Mesothelial cell of epicardium (in vitro differentiated cells): ENCODE data around the gene CD46. TPM values are rescaled to one million over a fixed set of nuclear protein-coding genes. Genes with fewer than 3 reads are reported as not detected.

Source experiments
- DNase-seq, 2 experiments: peaks; one replicate each; pipeline ENCODE4 v3.0.0; 2021; ENCODE audit warnings: low spot score in 2 of 2; ENCODE audit not compliant: unreplicated experiment in 2 of 2
- H3K27ac Mint-ChIP-seq: 2 replicates; pipeline ENCODE4 v1.8.0; 2021; ENCODE audit warnings: mixed read lengths
- H3K27me3 Mint-ChIP-seq: 2 replicates; pipeline ENCODE4 v1.8.0; 2021; ENCODE audit warnings: low read depth, mixed read lengths
- H3K36me3 Mint-ChIP-seq: 2 replicates; pipeline ENCODE4 v1.8.0; 2021; ENCODE audit warnings: mixed read lengths
- H3K4me1 Mint-ChIP-seq: 2 replicates; pipeline ENCODE4 v1.8.0; 2021; ENCODE audit warnings: mixed read lengths
- H3K4me3 Mint-ChIP-seq: 2 replicates; pipeline ENCODE4 v1.8.0; 2021; ENCODE audit warnings: mild to moderate bottlenecking, moderate library complexity, mixed read lengths
- H3K9me3 Mint-ChIP-seq: 2 replicates; pipeline ENCODE4 v1.8.0; 2021; ENCODE audit warnings: mixed read lengths
- CTCF ChIP-seq: fragments of 200-600 bp; sonication (generic); IDR thresholded peaks from one replicate; pipeline ENCODE4 v1.5.0; 2021; ENCODE audit warnings: antibody characterized with exemption; ENCODE audit not compliant: unreplicated experiment
- total RNA-seq: library from RNA; stranded (reverse); gene quantifications from 3 replicates; pipeline ENCODE4 v1.2.1, GENCODE V29; 2021

The CD46 gene
- total RNA-seq, 1 donor from 2014 or later, result 223 TPM

GRCh38 chr1:207813512-207813881, 61.6 kb downstream of the CD46 start:
- H3K36me3 Mint-ChIP-seq, result no peaks in the 10 kb centered on the region

DNA sequence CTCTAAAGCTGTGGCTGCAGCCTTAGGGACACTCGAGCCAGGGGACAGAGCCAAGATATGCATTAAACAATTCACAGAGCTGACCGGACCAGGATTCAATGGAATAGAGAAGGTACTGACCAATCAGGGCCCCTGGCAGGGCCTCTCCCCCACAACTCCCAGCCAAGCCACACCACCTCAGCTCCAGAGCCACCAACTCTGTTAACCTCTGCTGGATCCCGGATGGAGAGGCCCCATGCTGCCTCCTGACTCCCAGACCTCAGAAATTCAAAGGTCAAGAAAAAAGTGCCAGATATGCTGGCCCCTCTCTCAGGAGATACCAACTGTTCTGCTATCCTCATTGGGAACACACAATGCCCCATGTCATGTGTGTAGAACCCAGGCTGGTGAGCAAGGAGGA, 62.1 kb downstream of the CD46 start:
- no peak overlapping the region for H3K27ac Mint-ChIP-seq
- no peaks in the 10 kb centered on the region for H3K27me3 Mint-ChIP-seq

More at GRCh38 chr1:207813512-207813881, 61.6 kb downstream of the CD46 start:
- no peak for DNase-seq
- no peak overlapping the region for H3K4me3 Mint-ChIP-seq
- no peaks in the 10 kb centered on the region for H3K27me3 Mint-ChIP-seq
- no peaks in the 10 kb centered on the region for H3K9me3 Mint-ChIP-seq
- TF ChIP-seq CTCF, result no peak
- H3K27ac Mint-ChIP-seq, result no peak overlapping the region
- peaks cover 4% of the 10 kb centered on the region for H3K4me1 Mint-ChIP-seq

GRCh38 chr1:207814469-207814868, 62.6 kb downstream of the CD46 start:
- no peaks in the 10 kb centered on the region for H3K27me3 Mint-ChIP-seq
- H3K27ac Mint-ChIP-seq, result no peak overlapping the region

More for the DNA sequence above, 62.1 kb downstream of the CD46 start:
- DNase-seq, result no peak
- no peaks in the 10 kb centered on the region for H3K36me3 Mint-ChIP-seq
- H3K4me1 Mint-ChIP-seq, result peaks cover 2% of the 10 kb centered on the region
- no peaks in the 10 kb centered on the region for H3K9me3 Mint-ChIP-seq
- TF ChIP-seq CTCF, result no peak
- H3K4me3 Mint-ChIP-seq, result no peak overlapping the region

GRCh38 chr1:207815466-207815865, 63.6 kb downstream of the CD46 start:
- Mint-ChIP-seq H3K4me1 (no peaks in the 10 kb centered on the region), H3K27ac (no peak overlapping the region), H3K36me3 (no peaks in the 10 kb centered on the region), H3K27me3 (no peaks in the 10 kb centered on the region), H3K9me3 (no peaks in the 10 kb centered on the region), H3K4me3 (no peak overlapping the region)
- no peak for DNase-seq
- TF ChIP-seq CTCF, result no peak

More at GRCh38 chr1:207814469-207814868, 62.6 kb downstream of the CD46 start:
- H3K36me3 Mint-ChIP-seq, result no peaks in the 10 kb centered on the region
- no peaks in the 10 kb centered on the region for H3K9me3 Mint-ChIP-seq
- no peaks in the 10 kb centered on the region for H3K4me1 Mint-ChIP-seq
- H3K4me3 Mint-ChIP-seq, result no peak overlapping the region
- no peak for DNase-seq
- TF ChIP-seq CTCF, result no peak

- no peaks in the 10 kb centered on the region for H3K4me1 Mint-ChIP-seq
- no peak overlapping the region for H3K27ac Mint-ChIP-seq
- no peaks in the 10 kb centered on the region for H3K27me3 Mint-ChIP-seq
- no peak overlapping the region for H3K4me3 Mint-ChIP-seq
- H3K36me3 Mint-ChIP-seq, result no peaks in the 10 kb centered on the region
- no peak for DNase-seq
- TF ChIP-seq CTCF, result no peak
- no peaks in the 10 kb centered on the region for H3K9me3 Mint-ChIP-seq
These were observed 64.0 kb downstream of the CD46 start for GRCh38 chr1:207815913-207816291.

GRCh38 chr1:207817166-207817565, 65.3 kb downstream of the CD46 start:
- H3K9me3 Mint-ChIP-seq, result no peaks in the 10 kb centered on the region
- no peak for TF ChIP-seq CTCF
- no peaks in the 10 kb centered on the region for H3K27me3 Mint-ChIP-seq
- DNase-seq, result no peak
- no peaks in the 10 kb centered on the region for H3K4me1 Mint-ChIP-seq
- no peaks in the 10 kb centered on the region for H3K36me3 Mint-ChIP-seq
- no peak overlapping the region for H3K4me3 Mint-ChIP-seq
- H3K27ac Mint-ChIP-seq, result no peak overlapping the region
